Inflammatory macrophage treated with lipopolysaccharide for 4 hours (primary cell): ENCODE data around the gene TSPO.

Source experiments
- DNase-seq: peaks from one replicate; pipeline ENCODE4 v3.0.0-alpha.2; 2020

Gene TSPO

DNA sequence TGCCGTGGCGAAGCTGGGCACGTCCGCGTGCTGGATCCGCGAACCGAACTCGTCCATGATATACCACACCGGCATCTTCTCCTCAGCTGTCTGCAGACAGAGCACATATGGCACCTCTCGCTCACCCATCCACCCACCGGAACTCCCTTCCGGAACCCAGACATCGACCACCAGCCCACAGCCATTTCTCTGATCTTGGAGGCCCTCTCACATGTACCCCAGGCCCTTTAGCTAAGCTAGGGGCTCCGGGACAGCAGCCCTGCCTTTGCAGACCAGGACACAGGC, 28.5 kb downstream of the TSPO start:
- no peak for DNase-seq

GRCh38 chr22:43180670-43181069, 29.3 kb downstream of the TSPO start:
- no peak for DNase-seq

DNA sequence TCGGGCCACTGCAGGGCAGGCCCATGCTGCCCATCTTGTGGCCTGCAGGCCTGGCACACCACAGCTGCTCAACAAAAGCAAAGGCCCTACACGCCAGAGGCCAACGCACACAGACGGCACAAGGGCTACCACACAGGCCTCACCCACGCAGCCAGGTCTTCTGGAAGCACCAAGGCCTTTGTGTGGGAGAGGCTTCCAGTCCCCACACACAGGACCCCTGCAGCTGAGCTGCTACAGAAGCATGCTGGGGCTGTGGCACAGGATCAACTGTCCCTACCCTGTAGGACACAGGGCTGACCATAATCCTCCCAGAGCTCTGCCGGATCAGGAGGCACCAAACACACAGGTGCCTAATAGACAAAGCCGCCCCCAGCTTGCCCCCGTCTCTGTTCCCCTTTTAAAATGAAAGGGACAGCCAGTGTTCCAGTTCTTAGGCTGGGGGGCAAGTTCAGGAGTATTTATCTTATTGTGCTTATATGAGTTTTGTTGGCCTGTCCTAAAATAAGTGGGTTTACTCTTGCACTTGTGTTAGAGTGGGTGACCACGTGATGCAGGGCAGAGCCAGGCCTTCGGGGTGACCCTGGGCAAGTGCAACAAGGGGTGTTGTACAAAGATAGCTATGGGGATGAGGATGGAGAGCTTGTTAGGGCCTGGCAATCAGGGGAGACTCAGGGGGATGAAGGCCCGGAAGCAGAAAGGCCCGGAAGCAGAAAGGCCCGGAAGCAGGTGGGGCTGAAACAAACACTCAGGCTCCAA, 30.1 kb downstream of the TSPO start:
- DNase-seq, result no peak

DNA sequence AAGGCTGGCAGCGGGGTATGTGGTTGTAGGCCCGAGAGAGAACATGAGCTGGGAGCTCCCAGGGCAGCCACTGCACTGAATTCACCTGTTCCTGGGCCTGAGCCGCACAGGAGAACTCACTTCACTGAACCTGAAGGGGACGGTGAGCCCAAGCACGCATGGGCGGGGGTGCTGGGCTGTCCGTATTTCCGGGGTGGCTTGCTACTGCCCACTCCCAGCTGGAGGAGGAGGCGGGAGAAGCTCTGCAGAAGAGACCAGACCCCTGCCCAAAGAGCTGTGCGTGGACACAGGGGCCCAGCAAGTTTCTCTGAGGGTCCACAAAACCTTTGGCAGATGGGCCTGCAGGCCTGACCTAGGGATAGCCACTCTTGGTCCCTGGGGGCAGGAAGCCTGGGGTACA, 30.8 kb downstream of the TSPO start:
- DNase-seq, result no peak

GRCh38 chr22:43182726-43183125, 31.4 kb downstream of the TSPO start:
- DNase-seq, result no peak

DNA sequence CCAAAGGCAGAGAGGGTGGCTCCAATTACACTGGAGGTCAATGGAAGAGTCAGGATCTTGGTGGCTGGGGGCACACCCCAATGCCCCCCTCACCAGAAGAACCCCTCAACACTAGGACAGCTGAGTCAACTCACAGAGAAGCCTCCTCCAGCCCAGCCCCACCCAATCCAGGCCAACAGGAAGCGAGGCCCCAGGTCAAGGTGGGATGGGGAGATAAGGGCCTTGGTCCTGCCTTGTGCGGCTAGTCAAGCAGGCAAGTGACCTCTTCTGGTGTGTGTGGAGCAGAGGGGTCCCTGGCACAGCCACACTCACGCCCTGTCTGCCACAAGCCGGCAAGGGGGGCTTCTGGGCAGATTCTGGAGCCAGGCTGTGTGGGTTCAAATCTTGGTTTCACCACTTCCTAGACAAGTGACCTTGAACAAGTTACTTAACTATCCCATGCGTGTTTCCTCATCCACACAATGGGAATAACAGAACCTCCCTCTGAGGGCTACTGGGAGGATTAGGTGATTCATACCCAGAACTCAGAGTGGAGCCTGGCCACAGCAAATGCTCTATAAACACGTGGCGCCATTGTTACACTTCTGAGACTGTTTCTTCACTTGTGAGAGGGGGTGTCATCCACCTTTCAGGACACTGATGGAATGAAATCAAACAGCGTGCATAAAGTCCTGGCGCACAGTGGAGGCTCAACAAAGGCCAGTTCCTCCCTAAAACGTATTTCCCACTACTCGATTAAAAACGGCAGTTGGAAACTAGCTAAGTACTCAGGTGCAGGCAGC, 32.3 kb downstream of the TSPO start:
- DNase-seq, result peak; percentile 62

DNA sequence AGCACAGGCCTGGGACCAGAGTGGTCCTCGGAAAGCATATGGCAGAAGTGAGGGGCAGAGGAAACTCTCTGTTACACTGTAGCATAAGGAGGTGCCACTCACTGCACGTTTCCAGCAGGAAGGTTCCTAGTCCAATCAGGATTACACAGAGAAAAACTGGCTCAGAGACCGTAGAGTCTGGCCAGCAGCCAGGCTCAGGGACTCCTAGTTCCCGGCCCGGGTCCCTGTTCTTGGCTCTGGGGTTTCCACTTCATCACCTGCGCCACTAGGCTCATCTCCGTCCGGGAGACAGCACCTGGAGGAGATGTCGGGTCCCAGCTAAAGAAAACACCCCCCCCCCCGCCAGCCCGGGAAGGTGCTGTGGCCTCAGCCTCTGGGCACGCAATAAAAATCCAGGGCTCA, 34.5 kb downstream of the TSPO start:
- no peak for DNase-seq

DNA sequence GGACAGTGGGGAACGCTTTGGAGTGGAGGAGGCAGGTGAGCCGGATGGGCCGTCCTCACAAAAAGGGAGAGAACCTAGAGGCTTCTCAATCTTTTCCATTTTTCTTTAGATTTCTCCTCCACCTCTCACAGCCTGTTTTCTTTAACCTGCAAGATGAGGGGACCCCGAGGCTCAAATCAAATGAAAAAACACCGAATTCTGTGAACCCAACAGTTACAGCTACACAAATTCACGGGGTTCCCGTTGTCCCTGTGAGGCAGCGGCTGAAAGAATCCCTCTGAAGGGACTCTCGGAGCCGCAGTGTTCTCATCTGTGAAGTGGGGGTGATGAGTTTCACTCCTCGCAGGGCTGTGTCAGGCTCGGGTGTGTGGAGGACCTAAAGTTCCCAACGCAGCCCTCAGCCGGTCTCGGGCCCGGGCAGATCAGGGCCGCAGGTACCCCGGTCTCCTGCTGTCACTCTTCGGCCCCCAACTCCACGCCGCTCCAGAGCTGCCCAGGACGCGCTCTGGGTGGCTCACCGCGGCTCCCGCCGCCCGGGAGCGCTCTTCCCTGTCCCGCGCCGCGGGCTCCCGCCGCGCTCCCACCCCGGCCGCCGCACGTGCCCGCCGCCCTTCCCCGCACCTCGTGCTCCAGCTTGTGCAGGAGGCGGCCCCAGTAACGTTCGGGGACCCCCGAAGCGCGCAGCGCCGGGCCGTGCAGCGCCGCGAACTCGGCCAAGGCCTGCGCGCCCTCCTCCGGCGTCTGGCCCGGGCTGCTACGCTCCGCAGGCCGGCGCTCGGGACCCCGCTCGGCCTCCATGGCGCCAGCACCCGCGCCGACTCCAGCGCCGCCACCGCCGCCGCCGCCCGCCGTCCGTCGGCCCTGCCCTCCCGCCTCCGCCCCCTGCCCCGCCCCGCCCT, 35.2 kb downstream of the TSPO start, which contains the start of gene TTLL12:
TSS of gene TTLL12 (minus strand) at position 863 of the 899 bp plus-strand sequence. CDS start at position 798, 65 bp downstream.
- DNase-seq, result peak; percentile 60

DNA sequence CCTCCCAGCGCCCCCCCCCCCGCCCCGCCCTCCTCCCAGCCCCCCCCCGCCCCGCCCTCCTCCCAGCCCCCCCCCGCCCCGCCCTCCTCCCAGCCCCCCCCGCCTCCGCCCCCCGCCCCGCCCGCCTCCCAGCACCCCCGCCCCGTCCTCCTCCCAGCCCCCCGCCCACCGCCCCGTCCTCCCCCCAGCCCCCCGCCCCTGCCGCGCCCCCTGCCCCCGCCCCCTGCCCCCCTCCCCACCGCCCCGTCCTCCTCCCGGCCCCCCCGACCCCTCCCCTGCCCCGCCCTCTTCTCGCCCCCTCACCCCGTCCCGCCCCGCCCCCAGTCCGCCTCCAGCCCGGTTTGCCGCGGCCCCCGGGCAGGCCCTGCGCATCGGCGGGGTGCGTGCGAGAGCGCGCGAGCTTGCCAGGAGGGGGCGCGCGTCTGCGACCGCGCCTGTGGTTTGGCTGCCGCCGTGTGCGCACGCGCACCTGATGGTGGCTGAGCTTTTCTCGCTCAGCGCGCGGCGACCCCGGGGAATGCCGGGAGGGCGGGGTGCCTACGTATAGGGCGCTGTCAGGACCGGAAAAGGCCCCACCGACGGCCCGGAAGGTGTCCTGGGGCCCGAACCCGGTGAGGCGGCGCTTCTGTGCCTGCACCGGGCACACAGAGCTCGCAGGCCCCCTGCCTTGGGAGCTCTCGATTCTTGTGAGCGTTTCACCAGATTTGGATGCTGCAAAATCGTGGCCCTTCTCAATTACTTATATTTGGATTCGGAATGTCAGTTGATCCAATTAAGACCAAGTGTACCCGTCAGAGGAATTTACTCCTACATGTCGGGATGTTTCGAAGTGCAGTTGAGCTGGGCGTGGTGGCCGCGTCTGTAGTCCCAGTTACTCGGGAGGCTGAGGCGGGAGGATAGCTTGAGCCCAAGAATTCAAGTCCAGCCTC, 36.1 kb downstream of the TSPO start:
- DNase-seq, result peak; percentile 94

GRCh38 chr22:43188829-43189545, 37.6 kb downstream of the TSPO start:
- DNase-seq, result no peak

- DNase-seq, result no peak
Measured at GRCh38 chr22:43191831-43192230, 40.5 kb downstream of the TSPO start.

- no peak for DNase-seq
Measured at GRCh38 chr22:43197271-43197941, 46.0 kb downstream of the TSPO start.

DNA sequence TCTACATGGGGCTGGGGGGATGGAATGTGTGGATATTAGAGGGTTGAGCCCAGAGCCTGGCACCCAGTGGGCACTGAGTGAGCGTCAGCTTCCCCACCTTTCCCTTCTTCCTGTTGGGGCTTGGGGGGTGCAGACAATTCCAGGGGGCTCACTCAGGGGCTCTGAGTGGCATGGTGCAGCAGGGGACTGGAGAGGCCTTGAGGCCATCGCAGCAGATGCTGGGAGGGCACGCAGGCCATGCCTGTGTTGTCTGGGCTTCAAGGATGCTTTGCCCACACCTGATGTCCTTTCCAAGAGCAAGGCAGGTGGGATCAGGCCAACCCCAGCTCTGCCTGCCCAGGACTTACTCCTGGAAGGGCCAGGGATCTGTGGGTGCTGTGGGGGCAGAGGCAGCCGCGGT, 46.8 kb downstream of the TSPO start:
- DNase-seq, result no peak

GRCh38 chr22:43198936-43199335, 47.6 kb downstream of the TSPO start:
- DNase-seq, result no peak

DNA sequence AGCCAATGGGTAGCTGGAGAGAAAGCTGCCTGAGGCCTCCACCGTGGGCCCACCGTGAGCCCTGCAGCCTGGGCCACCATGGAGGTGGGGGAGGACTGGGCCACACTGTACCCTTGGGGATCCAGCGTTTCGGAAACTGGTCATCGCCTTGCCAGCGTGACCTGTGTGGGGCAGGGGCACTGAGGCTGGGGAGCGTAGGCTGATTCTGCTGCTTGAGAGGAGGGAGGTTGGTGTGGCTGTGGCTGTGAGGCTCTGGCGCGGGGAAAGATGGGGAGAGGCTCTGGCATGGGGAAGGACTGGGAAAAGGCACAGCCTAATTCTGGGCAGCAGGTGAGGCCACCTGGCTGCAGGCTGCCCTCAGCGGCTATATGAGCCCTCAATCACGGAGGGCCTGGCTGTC, 48.2 kb downstream of the TSPO start:
- no peak for DNase-seq

- DNase-seq, result no peak
Measured at GRCh38 chr22:43200031-43200430, 48.7 kb downstream of the TSPO start.

DNA sequence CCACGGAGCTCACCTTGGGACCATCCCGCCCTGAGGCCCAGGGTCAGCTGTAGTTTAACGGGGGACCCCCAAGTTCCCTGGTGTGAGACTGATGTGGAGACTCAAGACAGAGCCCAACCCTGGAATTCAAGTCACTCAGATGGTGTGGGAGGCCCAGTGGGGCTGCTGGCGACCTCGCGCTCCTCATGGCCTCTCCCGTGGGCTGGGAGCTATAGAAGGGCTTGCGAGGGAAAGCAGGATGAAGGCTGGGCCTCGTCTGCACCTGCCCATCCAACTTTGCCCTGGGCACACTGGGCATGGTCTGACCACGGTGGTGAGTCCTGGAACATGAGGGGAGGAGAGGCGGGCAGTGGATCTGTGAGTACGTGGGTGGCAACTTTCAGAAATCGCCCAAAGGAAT, 49.2 kb downstream of the TSPO start:
- no peak for DNase-seq

DNA sequence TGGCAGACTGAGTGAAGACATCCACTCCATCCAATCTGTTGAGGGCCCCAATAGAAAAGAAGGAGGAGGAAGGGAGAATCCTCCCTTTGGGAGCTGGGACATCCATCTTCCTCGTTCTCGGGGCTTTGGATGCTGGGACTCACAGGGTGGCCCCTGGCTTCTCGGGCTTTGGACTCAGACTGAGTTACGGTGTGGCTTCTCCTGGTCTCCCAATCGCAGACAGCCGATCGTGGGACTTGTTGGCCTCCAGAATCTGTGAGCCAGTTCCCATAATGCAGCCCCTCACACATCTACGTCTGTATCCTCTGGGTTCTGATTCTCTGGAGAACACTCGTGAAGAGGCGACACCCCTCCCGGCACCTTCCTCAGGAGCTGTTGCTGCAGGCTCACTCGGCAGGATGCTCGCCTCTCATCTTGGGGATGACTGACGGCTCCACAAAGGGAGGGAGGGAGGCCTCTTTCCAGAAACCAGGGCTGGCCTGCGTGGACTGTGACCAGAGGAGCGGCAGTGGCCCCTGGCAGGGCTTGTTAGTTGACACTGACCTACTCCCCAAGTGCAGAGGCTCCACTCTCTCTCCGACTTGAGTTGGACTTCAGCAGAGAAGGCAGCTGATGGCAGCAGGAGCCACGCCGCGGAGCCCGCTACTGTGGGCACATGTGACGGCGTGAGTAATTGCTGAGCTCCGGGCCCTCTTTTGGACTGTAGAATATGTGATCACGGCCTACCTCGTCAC, 50.3 kb downstream of the TSPO start:
- DNase-seq, result no peak

GRCh38 chr22:43202326-43202725, 51.0 kb downstream of the TSPO start:
- DNase-seq, result no peak

DNA sequence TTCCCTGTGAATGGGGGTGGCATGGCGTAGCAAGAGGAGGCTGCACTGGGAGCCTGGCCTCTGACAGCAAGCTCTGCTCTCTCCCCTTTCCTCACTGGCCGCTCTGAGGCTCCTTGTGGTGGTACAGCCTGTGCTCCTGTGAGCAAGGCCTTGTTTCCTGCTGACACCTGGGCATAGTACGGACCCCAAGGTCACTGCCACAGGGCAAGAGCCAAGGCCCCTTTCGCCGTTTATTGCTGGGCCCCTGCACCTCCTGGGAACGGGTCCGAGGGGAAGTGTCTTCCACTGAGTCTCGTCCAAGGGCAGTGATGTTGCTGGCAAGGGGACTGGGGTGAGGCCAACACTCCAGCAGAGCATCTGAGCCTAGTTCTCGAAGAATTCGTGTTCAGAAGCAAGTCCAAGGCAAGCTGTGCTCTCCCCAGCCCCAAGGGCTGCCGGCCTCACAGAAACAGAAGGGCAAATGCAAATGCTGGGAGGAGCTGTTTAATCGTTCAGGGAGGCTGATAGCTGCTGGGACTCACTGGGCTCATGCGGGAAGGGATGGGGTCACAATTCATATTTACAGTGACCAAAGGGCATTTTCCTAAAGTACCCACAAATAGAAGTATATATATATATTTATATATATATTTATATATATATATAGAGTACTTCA, 51.5 kb downstream of the TSPO start:
- no peak for DNase-seq
